ENCODE results near the gene BLMH. TPM values are rescaled to one million over a fixed set of nuclear protein-coding genes. Genes with fewer than 3 reads are reported as not detected.

BLMH gene
- total RNA-seq, 1 donor from 2014 or later, result 14.9 TPM

GRCh38 chr17:30296499-30297080 is 4.8 kb upstream of the BLMH start:
- no peak for TF ChIP-seq CTCF (IDR thresholded peaks at IDR 0.05; ENCODE audit: borderline replicate concordance)
- DNase-seq, result no peak
- H3K36me3 ChIP-seq, result no peaks in the 10 kb centered on the region

GRCh38 chr17:30292286-30292858 is 628 bp upstream of the BLMH start:
- H3K4me3 ChIP-seq, result peak overlapping the region; percentile 99
- H3K27me3 ChIP-seq (ENCODE audit: low read depth), result no peaks in the 10 kb centered on the region
- H3K27ac ChIP-seq (replicated peaks), result peak overlapping the region; percentile 79
- no peaks in the 10 kb centered on the region for H3K9me3 ChIP-seq (replicated peaks)
- DNase-seq, result no peak
- peaks cover 18% of the 10 kb centered on the region for H3K36me3 ChIP-seq
- peaks cover 31% of the 10 kb centered on the region for H3K4me1 ChIP-seq
- no peak for TF ChIP-seq CTCF (IDR thresholded peaks at IDR 0.05; ENCODE audit: borderline replicate concordance)
- intact Hi-C loops (cut with micrococcal nuclease), result no loop called here

More at GRCh38 chr17:30296499-30297080, 4.8 kb upstream of the BLMH start:
- H3K27ac ChIP-seq (replicated peaks), result no peak overlapping the region
- H3K27me3 ChIP-seq (ENCODE audit: low read depth), result no peaks in the 10 kb centered on the region
- no peak overlapping the region for H3K4me3 ChIP-seq
- peaks cover 10% of the 10 kb centered on the region for H3K4me1 ChIP-seq
- intact Hi-C loops (cut with micrococcal nuclease), result no loop called here
- H3K9me3 ChIP-seq (replicated peaks), result peaks cover 9% of the 10 kb centered on the region

- intact Hi-C loops (cut with micrococcal nuclease), result no loop called here
- no peak for TF ChIP-seq CTCF (IDR thresholded peaks at IDR 0.05; ENCODE audit: borderline replicate concordance)
- peak overlapping the region; percentile 79 for H3K27ac ChIP-seq (replicated peaks)
Measured at GRCh38 chr17:30290696-30291542, 825 bp downstream of the BLMH start.

GRCh38 chr17:30290077-30290476 is 1.7 kb downstream of the BLMH start:
- DNase-seq, result no peak
- H3K27me3 ChIP-seq (ENCODE audit: low read depth), result no peaks in the 10 kb centered on the region
- TF ChIP-seq CTCF (IDR thresholded peaks at IDR 0.05; ENCODE audit: borderline replicate concordance), result no peak
- H3K4me3 ChIP-seq, result peak overlapping the region; percentile 99
- peaks cover 41% of the 10 kb centered on the region for H3K36me3 ChIP-seq
- no peaks in the 10 kb centered on the region for H3K9me3 ChIP-seq (replicated peaks)
- H3K27ac ChIP-seq (replicated peaks), result no peak overlapping the region
- intact Hi-C loops (cut with micrococcal nuclease), result no loop called here
- H3K4me1 ChIP-seq, result peaks cover 31% of the 10 kb centered on the region

More at GRCh38 chr17:30290696-30291542, 825 bp downstream of the BLMH start:
- peaks cover 32% of the 10 kb centered on the region for H3K36me3 ChIP-seq
- H3K4me1 ChIP-seq, result peaks cover 31% of the 10 kb centered on the region
- DNase-seq, result peak; percentile 29
- no peaks in the 10 kb centered on the region for H3K27me3 ChIP-seq (ENCODE audit: low read depth)
- H3K4me3 ChIP-seq, result peak overlapping the region; percentile 99
- H3K9me3 ChIP-seq (replicated peaks), result no peaks in the 10 kb centered on the region

- no peak overlapping the region for H3K4me3 ChIP-seq
- H3K4me1 ChIP-seq, result peaks cover 6% of the 10 kb centered on the region
- H3K27ac ChIP-seq (replicated peaks), result no peak overlapping the region
- no peak for TF ChIP-seq CTCF (IDR thresholded peaks at IDR 0.05; ENCODE audit: borderline replicate concordance)
- no peak for DNase-seq
- H3K36me3 ChIP-seq, result peaks cover 78% of the 10 kb centered on the region
- intact Hi-C loops (cut with micrococcal nuclease), result loop anchor here (5.0 kb wide), 1 partner anchor 152 kb away; no protein-coding TSS in a partner anchor
- no peaks in the 10 kb centered on the region for H3K27me3 ChIP-seq (ENCODE audit: low read depth)
- no peaks in the 10 kb centered on the region for H3K9me3 ChIP-seq (replicated peaks)
Measured at GRCh38 chr17:30279156-30279555, 12.6 kb downstream of the BLMH start.

Measured in left ventricle myocardium inferior (tissue), 1 donor.